Fibroblast of the conjunctiva (primary cell): Measurements from ENCODE around the gene NFIX.

Source experiments
- DNase-seq: peaks from one replicate; pipeline ENCODE4 v3.0.0-alpha.2; 2010; ENCODE audit warnings: low read depth

The NFIX gene

DNA sequence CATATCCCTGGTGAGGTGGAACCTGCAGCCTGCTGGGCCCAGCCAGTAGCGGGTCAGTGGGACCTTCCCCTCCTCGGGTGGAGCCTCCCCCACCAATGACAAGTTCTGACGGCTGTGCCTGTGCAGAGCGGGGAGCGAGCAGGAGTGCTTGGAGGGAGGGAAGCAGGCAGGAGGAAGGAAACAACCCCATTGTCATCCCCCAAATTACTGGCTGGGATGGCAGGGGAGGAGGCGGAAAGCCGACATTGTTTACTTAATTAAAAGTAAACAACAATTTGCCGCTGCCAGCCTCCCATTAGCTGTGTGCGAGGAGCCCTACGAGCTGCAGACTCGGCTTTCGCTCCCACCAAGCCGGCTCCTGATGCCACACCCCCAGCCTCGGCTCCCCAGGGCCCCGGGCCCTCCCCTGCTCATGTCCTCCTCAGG is 61.9 kb downstream of the NFIX start:
- no peak for DNase-seq

DNA sequence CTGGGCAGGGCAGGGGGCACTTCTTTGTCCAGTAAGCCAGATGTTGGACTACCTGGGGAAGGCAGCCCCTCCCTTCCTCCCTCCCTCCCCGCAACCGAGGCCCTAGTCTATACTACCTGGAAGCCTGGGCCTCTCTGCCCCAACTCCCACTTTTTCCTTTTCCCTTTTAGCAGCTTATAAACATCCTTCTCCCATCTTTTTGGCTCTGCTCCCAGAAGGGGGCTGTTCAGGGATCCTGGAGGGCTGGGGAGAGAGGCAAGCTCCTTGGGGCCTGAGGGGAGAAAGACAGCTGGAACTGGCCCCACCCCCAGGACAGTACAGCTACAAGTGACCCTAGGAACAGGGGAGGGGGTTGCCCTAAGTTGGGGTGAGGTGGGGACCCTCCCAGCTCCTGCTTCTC is 62.5 kb downstream of the NFIX start:
- DNase-seq: no peak

DNA sequence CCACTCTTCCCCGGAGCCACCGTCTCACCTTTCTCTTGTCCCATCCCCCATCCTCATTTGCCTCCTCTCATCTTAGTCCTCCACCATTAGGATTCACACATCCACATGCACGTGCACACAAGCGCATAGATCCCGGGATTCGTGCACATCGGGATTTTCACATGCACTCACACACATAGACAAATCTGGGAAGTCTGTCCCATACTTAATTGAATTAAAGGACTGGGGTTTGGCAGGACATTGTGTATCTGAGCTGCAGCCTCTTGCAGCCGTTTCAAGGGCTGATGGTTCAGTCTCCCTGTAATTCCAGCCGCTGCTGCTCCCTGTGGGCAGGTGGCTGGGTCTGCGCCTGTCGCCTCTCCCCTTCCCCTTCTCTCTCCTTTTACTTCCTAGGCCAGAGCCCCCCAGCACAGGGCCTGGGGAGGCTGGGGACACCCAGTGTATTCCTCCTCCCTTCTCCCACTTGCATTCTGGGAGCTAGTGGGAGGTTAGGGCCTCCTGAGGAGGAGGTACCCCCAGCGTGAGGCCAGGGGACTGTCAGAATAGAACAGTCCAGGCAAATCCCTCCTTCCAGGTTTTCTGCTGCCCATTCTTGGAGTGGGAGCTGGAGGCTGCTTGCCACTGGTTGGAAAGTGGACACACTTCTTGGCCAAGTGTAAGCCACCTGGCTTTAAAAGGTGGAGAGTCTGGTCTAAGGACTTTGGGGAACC is 63.8 kb downstream of the NFIX start:
- no peak for DNase-seq

DNA sequence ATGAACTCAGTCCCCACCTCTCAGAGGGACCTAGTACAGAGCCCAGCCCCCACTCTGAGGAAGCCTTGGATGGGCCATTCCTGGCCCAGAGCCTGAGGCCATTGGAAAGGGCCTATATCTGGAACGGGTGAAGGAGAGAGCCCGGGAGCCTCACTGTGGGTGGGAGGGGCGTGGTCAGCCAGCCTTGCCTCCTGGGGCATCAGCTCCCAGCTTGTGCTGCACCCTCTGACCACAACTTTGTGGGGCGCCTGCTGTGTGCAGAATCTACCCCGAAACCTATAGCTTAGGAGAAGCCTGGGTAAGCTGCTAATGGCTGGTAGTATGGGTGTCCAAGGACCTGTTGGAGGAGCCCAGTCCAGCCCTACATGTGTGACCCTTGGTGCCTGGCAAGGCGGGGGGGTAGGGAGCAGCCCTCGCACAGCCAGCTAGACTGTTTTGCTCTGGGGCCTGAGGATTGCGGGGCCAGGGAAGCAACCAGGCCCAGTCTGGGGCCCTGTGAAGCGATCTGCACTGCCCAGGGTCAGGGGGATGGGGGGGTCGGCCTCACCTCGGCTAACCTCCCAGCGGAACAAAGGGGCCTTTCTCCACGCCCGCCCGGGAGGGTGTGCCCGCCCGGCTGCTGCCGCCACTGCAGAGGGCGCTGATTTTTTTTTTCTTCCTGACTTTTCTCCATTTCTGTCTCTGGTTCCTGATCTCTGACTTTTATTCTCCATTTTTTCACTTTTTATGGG is 65.1 kb downstream of the NFIX start:
- DNase-seq: no peak

DNA sequence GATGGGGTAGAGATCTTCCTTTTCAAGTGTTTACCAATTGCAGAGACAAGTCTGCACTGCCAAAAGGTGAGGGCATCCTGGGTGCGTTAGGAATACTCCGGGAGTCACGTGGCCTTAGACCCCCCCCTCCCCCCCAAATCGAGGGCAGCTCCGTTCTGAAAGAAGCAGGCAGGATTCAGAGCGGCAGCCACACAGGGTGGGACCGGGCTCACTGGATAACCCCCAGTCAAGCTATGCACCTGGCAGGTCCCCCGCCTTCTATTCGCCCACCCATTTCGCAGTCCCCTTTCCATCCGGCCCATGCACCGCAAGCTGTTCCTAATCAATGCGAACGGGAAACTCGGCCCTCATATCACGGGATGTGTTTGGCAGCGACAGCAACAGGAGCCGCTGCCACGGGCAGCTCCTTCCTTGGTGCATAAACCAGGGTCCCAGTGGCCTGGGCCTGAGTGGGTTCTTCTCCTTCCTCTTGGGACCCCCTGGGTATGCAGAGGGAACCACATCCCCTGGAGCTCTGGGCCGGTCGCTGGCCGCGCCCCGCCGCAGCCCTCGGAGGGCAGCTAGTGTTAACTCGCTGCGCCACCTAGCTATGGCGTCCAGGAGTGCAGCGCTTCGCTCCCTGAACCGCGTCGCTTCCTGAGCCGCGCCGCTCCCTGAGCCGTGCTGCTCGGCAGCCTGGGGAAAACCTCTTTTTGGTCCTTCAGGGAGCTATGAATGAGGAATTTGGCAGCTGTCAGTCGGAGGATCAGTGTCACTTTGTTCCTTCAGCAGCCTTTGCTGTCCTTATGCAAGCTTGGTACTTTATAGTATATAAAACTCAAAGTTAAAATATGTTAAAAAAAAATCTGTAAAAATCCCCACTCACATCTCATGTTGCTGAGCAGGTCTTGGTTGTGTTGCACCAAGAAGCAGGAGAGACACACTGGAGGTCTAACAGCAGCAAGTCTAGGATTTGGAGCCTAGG is 66.0 kb downstream of the NFIX start:
- peak; percentile 55 for DNase-seq

DNA sequence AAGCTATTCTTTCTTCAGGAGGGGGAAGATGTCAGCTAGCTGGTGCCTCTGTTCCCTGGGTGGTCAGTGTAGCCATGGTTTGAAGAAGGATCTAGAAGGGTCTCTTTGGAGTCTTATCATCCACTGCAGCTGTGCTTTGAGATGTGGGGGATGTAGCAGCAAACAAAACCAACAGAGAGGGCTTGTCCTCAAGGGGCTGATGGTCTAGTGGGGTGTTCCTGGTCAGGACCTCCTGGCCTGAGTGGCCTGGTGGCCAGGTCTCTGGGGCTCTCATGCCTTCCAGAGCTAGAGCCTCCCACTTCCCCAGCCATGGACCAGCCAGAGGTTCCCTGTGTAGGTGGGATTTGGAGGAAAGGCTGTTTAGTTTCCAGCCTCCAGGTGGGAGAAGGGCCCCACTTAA is 67.0 kb downstream of the NFIX start:
- DNase-seq: no peak

DNA sequence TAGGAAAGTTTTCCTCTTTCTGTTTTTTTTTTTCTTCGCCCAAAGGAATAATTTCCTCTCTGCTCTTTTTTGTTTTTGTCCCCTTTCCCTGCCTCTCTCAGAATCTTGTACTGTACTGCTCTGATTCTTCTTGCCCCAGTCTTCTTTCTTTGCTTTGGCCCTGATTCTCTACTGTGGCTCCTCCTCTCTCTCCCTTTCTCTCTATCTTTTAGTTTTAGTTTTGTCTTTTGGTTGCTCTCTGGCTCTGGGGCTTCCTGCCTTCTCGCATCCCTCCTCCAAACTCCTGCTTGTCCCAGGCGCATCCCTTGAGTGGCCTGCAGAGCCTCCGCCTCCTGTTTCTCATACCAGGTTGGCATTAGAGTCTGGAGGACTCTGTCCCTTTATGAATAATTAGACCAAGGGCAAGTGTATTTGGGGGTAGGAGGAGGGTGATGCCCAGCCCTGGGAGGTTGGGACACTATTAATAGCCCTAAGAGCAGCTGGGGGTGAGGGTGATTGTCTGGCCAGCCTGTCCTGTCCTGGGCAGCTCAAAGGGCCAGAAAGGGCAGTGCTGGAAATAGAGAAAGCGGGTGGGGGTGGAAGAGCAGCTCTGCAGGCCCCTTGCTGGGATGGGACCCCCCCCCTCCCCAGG is 68.3 kb downstream of the NFIX start:
- DNase-seq: no peak

DNA sequence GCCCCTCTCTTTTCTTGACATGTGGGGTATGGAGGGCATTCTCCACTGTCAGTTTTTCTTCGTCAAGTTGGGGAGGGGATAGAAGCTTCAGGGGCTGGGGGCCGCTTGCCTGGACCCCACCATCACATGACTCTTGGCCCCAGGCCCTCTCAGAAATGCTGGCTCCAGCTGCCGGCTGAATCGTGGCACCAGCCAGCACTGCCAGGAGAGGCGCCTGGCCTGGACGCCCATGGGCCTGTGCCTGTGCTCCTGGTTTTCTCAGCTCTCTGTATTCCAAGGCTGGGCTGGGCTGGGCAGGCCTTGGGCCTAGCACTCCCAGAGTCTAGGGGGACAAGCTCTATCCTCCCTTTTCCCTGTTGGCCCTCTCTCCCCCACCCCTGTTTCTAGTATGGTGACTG is 68.8 kb downstream of the NFIX start:
- DNase-seq: no peak

DNA sequence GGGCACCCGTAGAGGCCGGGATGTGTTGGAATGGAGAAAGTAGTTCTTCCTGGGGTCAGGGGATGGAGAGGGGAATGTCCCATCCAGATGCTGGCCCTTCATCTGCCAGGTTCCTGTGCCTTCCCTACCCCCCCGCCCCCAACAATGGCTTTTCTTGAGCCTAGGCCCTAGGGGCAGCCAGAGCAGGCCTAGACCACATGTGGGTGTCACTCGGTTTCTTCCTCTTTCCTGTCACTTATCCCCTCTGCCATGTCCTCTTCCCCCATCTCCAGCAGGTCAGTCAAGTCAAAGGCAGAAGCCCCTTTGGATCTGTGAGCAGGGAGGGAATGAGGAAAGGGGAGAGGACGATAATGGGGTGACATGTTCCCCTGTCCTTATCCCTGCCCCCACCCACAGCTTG is 71.0 kb downstream of the NFIX start:
- no peak for DNase-seq

DNA sequence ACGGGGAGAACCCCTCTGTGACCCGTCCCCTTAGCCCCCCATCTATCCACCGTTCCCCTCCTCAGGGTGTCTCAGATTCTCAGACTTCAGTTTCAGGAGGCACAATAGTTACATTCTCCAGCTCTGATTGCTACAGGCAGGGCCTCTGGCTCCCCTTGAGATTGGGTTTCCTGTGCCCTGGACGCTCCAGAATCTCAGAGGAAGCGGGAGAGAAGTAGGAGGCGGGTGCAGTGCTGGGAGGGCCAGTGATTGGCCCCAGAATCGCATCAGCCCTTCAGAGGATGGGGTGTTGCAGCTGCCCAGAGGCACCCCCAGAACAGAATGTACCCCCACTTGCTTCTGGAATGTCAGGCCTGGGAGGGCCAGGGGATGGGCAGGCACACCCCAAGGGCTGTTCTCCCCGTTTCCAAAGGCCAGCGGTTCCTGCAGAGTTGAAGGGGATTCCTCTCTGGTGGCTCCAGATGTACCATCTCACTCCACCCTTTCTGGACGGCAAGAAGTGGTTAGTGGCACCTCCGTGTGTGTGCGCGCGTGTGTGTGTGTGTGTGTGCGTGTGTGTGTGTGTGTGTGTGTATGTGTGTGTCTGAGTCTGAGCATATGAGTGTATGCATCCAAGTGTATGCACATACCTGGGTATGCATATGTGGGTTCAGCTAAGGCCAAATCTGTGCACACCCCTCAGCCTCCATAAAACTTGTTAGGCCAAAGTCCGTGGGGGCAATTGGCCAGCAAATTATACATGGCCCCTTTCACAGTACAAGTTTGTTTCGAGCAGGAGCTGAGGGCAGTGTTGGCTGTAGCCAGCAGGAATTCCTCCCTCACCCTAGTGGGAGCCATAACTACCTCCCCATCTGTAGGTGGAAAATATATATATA is 71.9 kb downstream of the NFIX start:
- no peak for DNase-seq

DNA sequence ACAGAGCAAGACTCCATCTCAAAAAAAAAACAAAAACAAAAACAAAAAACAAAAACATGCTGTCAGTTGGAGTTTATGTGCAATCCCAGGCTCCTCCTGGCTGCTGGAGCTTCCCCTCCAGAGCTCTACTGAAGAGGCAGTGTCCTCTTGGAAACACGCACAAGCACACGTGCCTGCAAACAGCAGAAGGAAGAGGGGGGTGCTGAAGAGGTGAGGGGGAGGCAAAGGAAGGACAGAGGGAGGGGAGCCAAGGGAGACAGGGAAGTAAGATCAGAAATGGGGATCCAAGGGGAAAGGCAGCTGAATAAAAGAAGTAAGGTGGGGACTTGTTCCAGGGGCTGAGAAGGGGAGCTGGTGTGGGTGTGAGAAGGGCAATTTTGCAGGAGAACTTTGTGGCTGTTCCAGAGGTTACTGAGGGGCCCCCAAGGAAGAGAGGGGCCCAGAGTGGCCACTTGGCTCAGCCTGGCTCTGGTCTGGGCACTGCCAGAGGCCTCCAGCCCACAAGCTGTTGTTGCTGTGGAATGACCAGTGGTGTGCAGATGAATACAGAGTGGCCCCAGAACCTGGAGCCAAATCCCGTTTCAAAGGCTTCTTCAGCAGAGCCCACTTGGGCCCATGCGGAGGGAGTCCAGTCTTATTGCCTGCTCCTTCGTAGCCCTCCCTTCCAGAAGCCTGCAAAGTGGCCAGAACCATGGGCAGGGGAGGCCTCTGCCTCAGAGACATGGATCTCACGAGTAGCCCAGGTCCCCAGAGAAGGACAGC is 73.0 kb downstream of the NFIX start:
- DNase-seq: no peak

DNA sequence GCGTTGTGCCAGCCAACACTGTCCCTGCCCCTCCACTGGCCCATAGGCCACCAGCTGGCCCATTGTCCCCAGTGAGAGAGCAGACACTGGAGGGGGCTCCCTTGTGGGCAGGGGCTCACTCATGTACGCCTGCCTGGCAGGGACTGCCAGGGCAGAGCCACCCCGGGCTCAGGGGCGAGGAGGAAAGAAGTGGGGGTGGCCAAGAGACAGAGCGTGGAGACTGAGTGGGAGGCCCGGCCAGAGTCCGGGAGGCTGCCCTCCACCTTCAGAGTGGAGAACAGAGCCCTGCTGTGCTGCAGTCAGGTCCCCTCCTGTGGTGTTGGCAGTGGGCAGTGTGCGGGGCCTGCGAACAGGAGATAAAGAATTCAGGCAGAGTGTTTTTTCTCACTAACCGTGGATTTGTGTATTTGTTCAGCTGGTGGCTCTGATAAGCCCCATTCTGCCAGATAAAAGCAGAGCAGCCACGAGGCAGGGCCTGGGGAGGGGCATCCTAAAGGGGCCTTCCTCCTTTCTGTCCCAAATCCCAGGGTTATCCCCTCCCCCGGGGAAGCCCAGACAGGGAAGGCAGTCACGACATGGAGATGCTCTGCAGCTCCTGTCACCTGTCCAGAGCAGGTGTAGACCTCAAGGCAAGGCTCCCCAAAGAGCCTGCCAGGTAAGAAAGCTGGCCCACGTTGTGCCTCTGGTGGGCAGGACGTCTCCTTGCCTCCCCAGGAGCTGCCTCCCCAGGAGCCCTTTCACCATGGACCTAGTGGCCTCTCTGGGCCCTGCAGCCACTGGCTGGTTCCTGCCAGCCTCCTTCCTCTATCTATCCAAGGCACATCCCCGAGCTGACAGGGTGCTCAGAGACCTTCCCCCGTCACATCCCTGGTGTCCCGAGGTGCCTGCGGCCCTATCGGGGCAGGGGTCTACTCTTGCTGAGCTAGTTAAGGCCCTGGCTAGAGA is 74.4 kb downstream of the NFIX start:
- DNase-seq: no peak

DNA sequence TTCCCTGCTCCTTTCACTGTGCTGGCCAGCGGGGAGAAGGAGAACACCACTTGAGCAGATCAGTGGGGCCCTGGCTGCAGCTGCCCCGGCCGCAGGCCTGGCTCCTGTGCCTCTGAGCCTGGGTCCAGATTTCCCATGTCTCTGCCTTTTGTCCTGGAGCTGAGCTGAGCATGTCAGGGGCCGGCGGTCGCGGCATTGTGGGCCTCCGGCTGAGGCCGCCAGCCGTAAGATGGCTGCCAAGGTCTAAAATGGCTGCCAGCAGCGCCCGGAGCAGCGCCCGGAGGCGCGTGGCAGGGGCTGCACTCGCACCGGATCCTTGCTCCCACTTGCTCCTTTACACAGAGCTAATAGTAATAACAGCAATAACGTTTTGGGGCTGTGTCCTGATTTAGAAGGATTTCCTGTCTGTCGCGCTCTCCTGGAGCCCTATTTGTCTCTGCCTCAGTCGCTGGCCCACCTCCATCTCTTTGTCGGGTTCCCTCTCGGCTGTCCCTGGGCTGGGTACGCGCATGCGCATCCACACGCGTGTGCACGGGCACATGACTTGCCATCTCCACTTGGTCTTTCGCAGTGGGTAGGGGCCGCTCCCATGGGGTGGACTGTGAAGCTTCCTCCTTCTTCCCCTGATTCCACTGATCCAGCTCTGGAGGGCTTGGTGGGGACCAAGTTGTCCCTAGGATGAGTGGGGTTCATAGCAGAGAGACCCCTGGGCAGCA is 75.3 kb downstream of the NFIX start:
- no peak for DNase-seq

DNA sequence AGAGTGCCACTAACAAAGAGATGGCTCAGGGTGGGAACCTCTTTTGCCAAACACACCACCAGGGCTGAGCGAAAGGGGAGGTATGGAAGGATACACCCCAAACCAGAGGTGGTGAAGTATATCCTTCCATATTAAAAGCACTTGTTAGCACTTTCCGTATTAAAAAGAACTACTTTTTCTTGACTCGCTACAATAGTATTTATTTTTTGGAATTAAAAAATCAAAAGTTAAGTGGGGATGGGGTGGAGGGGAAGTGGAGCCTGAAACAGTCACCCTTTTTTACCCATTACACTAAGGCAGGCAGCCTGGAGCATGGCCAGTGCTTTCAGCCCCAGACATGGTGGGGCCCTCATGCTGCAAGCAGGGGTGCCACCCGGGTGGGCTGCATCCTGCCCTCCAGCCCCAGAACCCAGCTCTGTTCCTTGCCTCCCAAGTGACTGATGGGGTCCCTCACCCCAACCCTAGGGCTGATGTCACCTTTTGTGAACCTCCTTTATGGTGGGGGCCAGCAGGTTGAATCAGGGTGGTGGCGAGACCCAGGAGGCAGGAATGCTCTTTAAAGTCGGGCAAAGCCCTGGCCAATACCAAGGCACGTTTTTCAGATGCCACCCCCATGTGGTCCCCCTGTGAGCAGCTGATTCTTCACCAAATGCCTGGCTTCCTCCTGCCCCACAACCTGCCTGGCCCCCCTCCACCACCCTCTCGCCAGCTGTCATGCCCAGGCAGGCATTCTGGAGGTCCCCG is 76.3 kb downstream of the NFIX start:
- DNase-seq: no peak

DNA sequence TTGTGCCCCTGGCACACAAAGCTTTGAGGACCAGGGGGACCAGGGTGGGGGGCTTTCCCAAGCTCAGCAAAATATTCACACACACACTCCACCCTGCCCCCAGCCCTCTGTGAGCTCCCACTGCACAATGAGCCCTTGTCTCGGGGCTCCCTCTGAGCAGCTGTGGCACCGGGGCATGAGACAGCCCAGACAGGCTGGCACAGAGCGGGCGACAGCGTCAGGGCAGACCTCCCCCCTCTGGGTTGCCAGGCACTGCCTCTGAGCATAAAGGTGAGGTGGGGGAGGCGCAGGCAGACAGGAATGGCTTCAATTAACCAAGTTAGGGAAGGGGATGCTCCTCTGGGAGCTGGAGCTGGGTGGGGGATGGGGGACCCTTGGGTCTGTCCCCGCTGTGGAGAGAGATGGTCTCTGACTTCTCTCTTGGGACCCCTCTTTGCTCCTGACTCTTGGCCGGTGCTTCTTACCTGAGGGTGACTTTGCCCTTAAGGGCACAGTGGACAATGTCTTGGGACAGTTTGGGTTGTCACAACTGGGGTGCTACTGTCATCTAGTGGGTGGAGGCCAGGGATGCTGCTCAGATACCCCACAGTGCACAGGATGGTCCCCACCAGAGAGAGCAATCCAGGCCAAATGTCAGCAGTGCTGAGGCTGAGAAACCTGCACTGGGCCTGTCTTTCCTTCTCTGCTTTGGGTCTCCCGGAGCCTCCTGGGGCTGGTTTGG is 77.1 kb downstream of the NFIX start:
- DNase-seq: no peak

DNA sequence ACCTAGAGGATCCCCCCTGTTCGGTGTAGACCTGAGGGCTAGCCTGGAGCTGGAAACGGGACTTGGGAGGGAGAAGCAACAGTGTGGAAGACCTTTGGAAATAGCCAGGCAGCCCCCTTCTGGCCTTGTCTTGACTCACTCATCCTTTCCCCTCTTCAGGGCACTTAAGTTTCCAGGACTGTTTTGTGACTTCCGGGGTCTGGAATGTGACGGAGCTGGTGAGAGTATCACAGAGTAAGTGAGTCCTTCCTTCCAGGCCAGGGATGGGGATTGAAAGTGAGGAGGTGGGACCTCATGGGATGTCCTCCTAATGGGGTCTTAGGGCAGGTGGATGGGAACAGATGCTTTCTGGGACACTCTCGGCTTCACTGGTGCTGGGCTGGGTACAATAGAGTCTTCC is 78.0 kb downstream of the NFIX start:
- no peak for DNase-seq

DNA sequence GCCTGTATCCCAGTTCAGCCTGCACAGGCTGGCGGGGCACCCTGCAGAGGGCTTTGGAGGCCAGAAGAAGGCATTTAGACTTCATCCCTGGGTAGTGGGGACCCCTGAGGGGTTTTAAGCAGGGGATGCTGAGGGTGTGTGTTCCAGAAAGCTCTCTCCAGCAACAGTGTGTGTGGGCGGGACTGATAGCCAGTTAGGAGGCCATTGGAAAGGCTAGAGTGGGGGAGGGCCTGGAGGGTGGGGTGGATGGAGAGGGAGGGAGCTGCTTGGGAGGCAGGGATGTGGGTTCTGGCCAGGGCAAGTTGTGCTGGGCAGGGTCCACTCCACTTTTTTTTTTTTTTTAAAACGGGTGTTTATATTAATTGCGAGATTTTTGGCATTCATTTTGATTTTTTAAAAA is 79.1 kb downstream of the NFIX start:
- DNase-seq: no peak
